OCI-LY7 (cell line): Measurements from ENCODE around the gene SMPD3.

ENCODE experiments used
- CTCF ChIP-seq: fragments of 200-600 bp; sonication (generic); conservative IDR thresholded peaks from 2 replicates; pipeline ENCODE4 v1.5.1; 2014; ENCODE audit warnings: mild to moderate bottlenecking, antibody characterized with exemption, low read length, moderate library complexity, mixed read lengths
- EZH2phosphoT487 ChIP-seq: fragments of 200-600 bp; sonication (generic); IDR thresholded peaks from 2 replicates; pipeline ENCODE4 v1.6.1; 2018; ENCODE audit warnings: low read depth, borderline replicate concordance, mild to moderate bottlenecking, mixed run types, antibody characterized with exemption, low read length, moderate library complexity, mixed read lengths

DNA sequence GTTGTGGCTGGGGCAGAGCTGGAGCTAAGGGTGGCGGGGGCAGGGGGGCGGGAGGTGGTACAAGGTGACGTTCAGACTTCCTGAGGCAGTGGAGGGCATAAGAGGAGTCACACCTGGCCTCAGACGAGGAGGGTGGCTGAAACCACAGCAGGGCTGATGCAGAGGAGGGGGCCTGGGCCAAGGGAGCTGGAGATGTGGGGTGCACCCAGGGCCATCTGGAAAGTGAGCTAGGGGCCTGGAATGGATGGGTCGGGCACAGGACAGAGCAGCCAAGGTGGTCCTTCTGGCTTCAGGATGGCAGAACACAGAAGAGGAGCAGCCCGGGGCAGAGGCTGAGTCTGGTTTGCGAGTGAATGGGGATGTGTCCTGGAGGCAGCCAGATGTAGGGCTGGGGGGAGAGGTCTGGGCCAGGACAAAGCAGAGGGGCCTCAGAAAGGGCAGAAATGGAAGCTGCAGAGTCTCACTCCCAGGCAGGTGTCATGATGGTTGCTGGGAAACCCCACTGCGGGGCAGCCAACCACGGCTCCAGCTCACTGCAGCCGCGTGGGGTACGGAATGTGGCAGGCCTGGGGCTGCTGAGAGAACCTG is 79.9 kb downstream of the SMPD3 start:
- TF ChIP-seq CTCF (no peak), EZH2phosphoT487 (no peak)
